Mesendoderm (in vitro differentiated cells): ENCODE data around the gene NYNRIN.

Experiments used
- DNase-seq: peaks from one replicate; pipeline ENCODE4 v3.0.0; 2013
- H2AK5ac ChIP-seq: 2 replicates; pipeline ENCODE4 v1.6.1; 2013; ENCODE audit warnings: low read length, inconsistent platforms
- H2BK120ac ChIP-seq: 2 replicates; pipeline ENCODE4 v1.6.1; 2013; ENCODE audit warnings: low read depth, mild to moderate bottlenecking, low read length, moderate library complexity, mixed read lengths
- H2BK15ac ChIP-seq: replicated peaks from 2 replicates; pipeline ENCODE4 v1.6.1; 2013; ENCODE audit warnings: low read depth, mild to moderate bottlenecking, moderate library complexity
- H2BK5ac ChIP-seq: 2 replicates; pipeline ENCODE4 v1.6.1; 2013; ENCODE audit warnings: low read length, inconsistent platforms
- H3K18ac ChIP-seq: 2 replicates; pipeline ENCODE4 v1.6.1; 2013; ENCODE audit warnings: mild to moderate bottlenecking, low read length, mixed read lengths
- H3K23ac ChIP-seq: one replicate; pipeline ENCODE4 v1.6.1; 2013; ENCODE audit warnings: low read length
- H3K27ac ChIP-seq: 2 replicates; pipeline ENCODE4 v1.5.1; 2013; ENCODE audit warnings: low read depth, mild to moderate bottlenecking, inconsistent platforms, low read length, moderate library complexity
- H3K27me3 ChIP-seq: 2 replicates; pipeline ENCODE4 v1.6.1; 2013; ENCODE audit warnings: low read length, control low read depth, mild to moderate bottlenecking, inconsistent platforms; ENCODE audit not compliant: insufficient read depth, poor library complexity
- H3K36me3 ChIP-seq: 2 replicates; pipeline ENCODE4 v1.6.1; 2013; ENCODE audit warnings: low read length, inconsistent platforms; ENCODE audit not compliant: control insufficient read depth, insufficient read depth
- H3K4ac ChIP-seq: one replicate; pipeline ENCODE4 v1.6.1; 2013; ENCODE audit warnings: low read depth, mild to moderate bottlenecking, low read length, moderate library complexity
- H3K4me1 ChIP-seq: 2 replicates; pipeline ENCODE4 v1.6.1; 2013; ENCODE audit warnings: low read depth, low read length, inconsistent platforms; ENCODE audit not compliant: control insufficient read depth
- H3K4me2 ChIP-seq: 2 replicates; pipeline ENCODE4 v1.6.1; 2013; ENCODE audit warnings: low read length
- H3K4me3 ChIP-seq: 2 replicates; pipeline ENCODE4 v1.5.1; 2013; ENCODE audit warnings: mild to moderate bottlenecking, low read length
- H3K56ac ChIP-seq: one replicate; pipeline ENCODE4 v1.6.1; 2013; ENCODE audit warnings: low read length
- H3K79me1 ChIP-seq: 2 replicates; pipeline ENCODE4 v1.6.1; 2013; ENCODE audit warnings: low read length, inconsistent platforms
- H3K79me2 ChIP-seq: 2 replicates; pipeline ENCODE4 v1.6.1; 2013; ENCODE audit warnings: mild to moderate bottlenecking, low read length; ENCODE audit not compliant: control insufficient read depth, insufficient read depth
- H3K9ac ChIP-seq: 2 replicates; pipeline ENCODE4 v1.6.1; 2013; ENCODE audit warnings: low read length, inconsistent platforms
- H4K5ac ChIP-seq: one replicate; pipeline ENCODE4 v1.6.1; 2013; ENCODE audit warnings: low read length
- H4K8ac ChIP-seq: one replicate; pipeline ENCODE4 v1.6.1; 2013; ENCODE audit warnings: low read depth, mild to moderate bottlenecking, control low read depth, low read length, moderate library complexity
- WGBS: extraction: QIAGEN DNeasy Blood & Tissue Kit; methylation state at CpG from one replicate; pipeline ENCODE4 v1.1.7; 2013; ENCODE audit warnings: low lambda C conversion rate, missing lambda C conversion rate; ENCODE audit not compliant: insufficient coverage; ENCODE audit errors: extremely low coverage; 5-methylcytosine and 5-hydroxymethylcytosine counted together

The NYNRIN gene

DNA sequence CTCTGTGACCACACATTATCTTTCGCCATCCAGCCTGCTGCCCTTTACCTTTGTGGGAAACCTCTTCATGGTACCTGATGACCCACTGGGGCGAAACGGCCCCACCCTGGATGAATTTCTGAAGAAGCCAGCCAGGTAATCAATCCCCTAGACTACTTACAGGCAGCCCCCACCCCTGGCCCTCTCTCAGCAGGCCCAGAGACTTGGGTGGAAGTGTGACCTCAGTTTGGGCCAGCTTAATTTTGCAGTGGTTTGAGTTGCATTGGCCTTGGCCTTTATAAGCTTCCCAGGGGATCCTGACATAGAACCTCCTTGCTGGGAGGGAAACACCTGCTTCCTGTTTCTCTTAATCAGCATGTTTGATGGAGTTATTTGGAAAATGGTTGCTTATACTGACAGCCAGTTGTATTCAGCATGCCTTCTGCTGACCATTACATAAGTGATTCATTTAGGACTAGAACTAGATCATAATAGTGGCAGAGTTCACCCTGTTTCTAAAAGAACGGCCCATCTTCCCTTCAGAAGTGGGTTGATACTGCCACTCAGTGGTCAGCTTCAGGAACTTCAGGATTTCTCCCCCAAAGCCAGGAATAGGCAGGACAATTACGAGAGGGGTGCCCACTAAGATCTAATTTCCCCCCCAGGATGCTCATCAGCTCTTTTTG, 37.7 kb downstream of the NYNRIN start:
- Histone ChIP-seq H3K56ac (no peak overlapping the region), H3K4me3 (no peak overlapping the region), H3K27ac (no peak overlapping the region), H3K36me3 (no peaks in the 10 kb centered on the region), H3K4me2 (no peak overlapping the region), H3K79me2 (no peaks in the 10 kb centered on the region), H2BK120ac (no peak overlapping the region), H2BK15ac (no peak overlapping the region), H3K4ac (no peak overlapping the region), H2AK5ac (no peak overlapping the region), H3K23ac (no peak overlapping the region), H3K27me3 (no peaks in the 10 kb centered on the region), H4K8ac (no peak overlapping the region), H2BK5ac (no peak overlapping the region), H3K79me1 (peaks cover 6% of the 10 kb centered on the region), H3K18ac (no peak overlapping the region), H3K9ac (no peak overlapping the region), H3K4me1 (no peaks in the 10 kb centered on the region), H4K5ac (no peak overlapping the region)
- peak; percentile 62 for DNase-seq
- no CpG with 5 or more reads among the region's 5 CpGs for WGBS

DNA sequence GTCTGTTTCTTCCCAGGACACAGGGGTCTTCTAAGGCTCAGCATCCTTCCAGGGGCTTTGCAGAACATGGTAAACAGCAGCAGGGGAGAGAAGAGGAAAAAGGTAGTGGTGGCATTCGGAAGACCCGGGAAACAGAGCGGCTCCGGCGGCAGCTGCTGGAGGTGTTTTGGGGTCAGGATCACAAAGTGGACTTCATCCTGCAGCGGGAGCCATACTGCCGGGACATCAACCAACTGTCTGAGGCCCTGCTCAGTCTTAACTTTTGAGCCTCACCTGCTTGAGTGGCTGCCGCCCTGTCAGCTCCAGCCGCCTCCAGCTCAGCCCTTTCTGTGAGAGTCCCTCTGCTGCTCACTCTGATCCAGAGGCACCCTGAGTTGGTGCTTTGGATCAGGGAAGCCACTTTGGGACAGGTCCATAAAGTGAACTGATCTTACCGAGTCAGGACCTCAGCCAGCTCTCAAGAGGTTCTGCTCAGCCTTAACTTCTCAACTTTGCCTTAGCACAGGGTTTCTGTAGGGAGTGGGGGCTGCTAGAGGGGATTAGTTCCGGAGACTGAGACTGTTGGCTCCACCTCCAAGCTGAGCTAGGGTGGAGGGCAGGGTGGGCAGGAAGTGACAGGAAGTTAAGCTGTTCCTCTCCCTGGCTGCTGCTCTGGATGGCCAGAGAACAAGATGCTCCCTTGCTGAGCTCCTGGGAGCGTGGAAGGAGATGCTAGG, 38.4 kb downstream of the NYNRIN start:
- Histone ChIP-seq H3K4me2 (no peak overlapping the region), H2AK5ac (no peak overlapping the region), H3K27me3 (no peaks in the 10 kb centered on the region), H4K8ac (no peak overlapping the region), H2BK120ac (no peak overlapping the region), H3K36me3 (no peaks in the 10 kb centered on the region), H3K23ac (no peak overlapping the region), H4K5ac (no peak overlapping the region), H3K79me2 (no peaks in the 10 kb centered on the region), H3K4ac (no peak overlapping the region), H2BK5ac (no peak overlapping the region), H2BK15ac (no peak overlapping the region), H3K4me1 (no peaks in the 10 kb centered on the region), H3K18ac (no peak overlapping the region), H3K4me3 (no peak overlapping the region), H3K79me1 (peaks cover 6% of the 10 kb centered on the region), H3K9ac (no peak overlapping the region), H3K56ac (no peak overlapping the region), H3K27ac (no peak overlapping the region)
- WGBS: no CpG with 5 or more reads among the region's 12 CpGs
- no peak for DNase-seq

DNA sequence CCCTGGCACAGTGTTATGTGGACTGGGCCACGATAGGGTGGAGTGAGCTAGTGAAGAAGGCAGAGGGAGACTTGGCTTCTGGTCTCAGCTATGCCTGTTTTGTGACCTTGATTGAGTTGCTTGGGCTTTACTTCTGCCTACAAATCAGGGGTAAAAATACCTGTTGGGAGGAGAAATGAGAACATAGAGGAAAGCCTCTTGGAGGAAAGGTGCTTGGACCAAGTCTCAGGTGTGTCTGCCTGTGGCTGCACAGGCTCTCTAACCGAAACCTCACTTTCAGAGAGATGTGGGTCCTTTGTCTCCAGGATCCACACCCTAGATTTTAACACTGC, 38.9 kb downstream of the NYNRIN start:
- H3K36me3 ChIP-seq: no peaks in the 10 kb centered on the region
- H3K27ac ChIP-seq: no peak overlapping the region
- DNase-seq: no peak
- H4K8ac ChIP-seq: no peak overlapping the region
- no peak overlapping the region for H3K4me3 ChIP-seq
- WGBS: no CpG with 5 or more reads among the region's 2 CpGs
- no peak overlapping the region for H3K23ac ChIP-seq
- no peaks in the 10 kb centered on the region for H3K79me2 ChIP-seq
- H3K18ac ChIP-seq: no peak overlapping the region
- H3K27me3 ChIP-seq: no peaks in the 10 kb centered on the region
- H3K79me1 ChIP-seq: peaks cover 6% of the 10 kb centered on the region
- no peak overlapping the region for H3K4me2 ChIP-seq
- H3K56ac ChIP-seq: no peak overlapping the region
- no peak overlapping the region for H2AK5ac ChIP-seq
- no peak overlapping the region for H4K5ac ChIP-seq
- no peak overlapping the region for H3K9ac ChIP-seq
- no peak overlapping the region for H2BK5ac ChIP-seq
- H3K4me1 ChIP-seq: no peaks in the 10 kb centered on the region
- no peak overlapping the region for H3K4ac ChIP-seq
- H2BK15ac ChIP-seq: no peak overlapping the region
- no peak overlapping the region for H2BK120ac ChIP-seq

DNA sequence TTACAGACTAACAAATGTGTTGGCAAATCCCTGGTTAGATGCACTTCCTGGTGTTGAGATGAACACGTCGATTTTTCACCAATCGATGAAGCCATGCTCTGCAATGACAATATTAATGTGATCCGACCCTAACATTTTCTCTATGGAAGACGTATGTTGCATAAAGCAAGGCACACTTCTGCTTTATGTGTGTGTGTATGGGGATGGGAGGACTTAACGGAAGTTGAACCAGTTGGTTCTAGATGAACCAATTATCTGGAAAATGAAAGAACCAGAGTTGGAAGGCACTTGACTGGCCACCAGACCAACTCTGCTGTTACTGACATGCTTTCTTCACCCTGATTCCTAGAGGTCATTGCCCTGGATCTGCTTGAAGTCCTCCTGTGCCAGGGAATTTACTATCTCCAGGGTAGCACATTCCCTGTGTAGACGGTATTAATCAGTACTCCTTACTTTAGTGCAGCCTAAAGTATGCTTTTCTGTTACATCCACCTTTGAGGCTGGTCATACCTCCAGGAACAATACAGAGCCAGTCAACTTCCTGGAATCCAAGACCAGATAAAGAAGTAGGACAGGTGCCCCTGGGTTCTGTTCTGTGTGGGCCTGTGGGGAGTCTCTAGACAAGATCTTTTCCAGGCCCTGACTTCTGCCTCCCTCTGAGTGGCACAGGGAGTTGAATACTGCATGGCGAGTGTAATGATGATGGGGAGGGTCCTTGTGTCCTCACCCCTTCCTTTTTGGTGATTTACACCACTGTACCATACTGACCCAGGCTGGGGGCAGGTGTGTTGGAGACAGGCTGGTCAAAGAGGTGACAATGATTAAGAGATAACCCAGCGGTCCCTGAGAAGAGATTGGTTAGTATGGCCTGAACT, 39.7 kb downstream of the NYNRIN start:
- H3K4me1 ChIP-seq: no peaks in the 10 kb centered on the region
- no peaks in the 10 kb centered on the region for H3K36me3 ChIP-seq
- no peak overlapping the region for H3K18ac ChIP-seq
- H3K4me3 ChIP-seq: no peak overlapping the region
- H2BK5ac ChIP-seq: no peak overlapping the region
- no peaks in the 10 kb centered on the region for H3K79me2 ChIP-seq
- no peak overlapping the region for H2AK5ac ChIP-seq
- peaks cover 6% of the 10 kb centered on the region for H3K79me1 ChIP-seq
- H4K8ac ChIP-seq: no peak overlapping the region
- H2BK15ac ChIP-seq: no peak overlapping the region
- DNase-seq: no peak
- no CpG with 5 or more reads among the region's 9 CpGs for WGBS
- no peak overlapping the region for H3K4me2 ChIP-seq
- H4K5ac ChIP-seq: no peak overlapping the region
- H3K23ac ChIP-seq: no peak overlapping the region
- H3K27ac ChIP-seq: no peak overlapping the region
- H3K9ac ChIP-seq: no peak overlapping the region
- no peak overlapping the region for H3K4ac ChIP-seq
- H3K27me3 ChIP-seq: no peaks in the 10 kb centered on the region
- no peak overlapping the region for H3K56ac ChIP-seq
- H2BK120ac ChIP-seq: no peak overlapping the region

DNA sequence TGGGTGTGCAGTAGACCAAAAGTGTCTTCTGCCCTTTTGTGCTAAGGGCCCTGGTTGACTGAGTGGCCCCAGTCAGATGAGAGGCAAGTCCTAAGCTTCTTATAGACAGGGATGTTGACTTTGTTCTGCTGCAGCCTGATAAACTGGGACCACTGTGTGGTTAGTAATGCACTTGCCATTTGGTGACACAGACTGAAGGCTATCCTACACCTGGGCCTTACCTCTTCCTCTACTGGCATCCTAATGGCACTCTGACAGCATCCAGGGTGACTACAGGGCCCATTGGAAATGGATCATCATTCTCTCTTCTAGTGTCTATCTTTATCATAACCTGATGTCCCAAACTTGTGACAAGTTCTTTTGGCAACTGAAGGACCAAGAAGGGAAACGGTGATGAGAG, 40.5 kb downstream of the NYNRIN start:
- Histone ChIP-seq H3K79me2 (no peaks in the 10 kb centered on the region), H3K4me1 (no peaks in the 10 kb centered on the region), H4K5ac (no peak overlapping the region), H3K4ac (no peak overlapping the region), H3K4me3 (no peak overlapping the region), H3K27me3 (no peaks in the 10 kb centered on the region), H3K23ac (no peak overlapping the region), H3K79me1 (peaks cover 6% of the 10 kb centered on the region), H3K18ac (no peak overlapping the region), H2AK5ac (no peak overlapping the region), H3K56ac (no peak overlapping the region), H2BK120ac (no peak overlapping the region), H3K36me3 (no peaks in the 10 kb centered on the region), H3K4me2 (no peak overlapping the region), H4K8ac (no peak overlapping the region), H2BK15ac (no peak overlapping the region), H3K27ac (no peak overlapping the region), H3K9ac (no peak overlapping the region), H2BK5ac (no peak overlapping the region)
- DNase-seq: no peak
- no CpG with 5 or more reads among the region's 1 CpG for WGBS
